GM12864 (cell line): Measurements from ENCODE around the gene STEAP3.
A peak's percentile ranks its signal among the peaks of the same experiment; 100 is the strongest.

ENCODE experiments used
- DNase-seq: peaks from one replicate; pipeline ENCODE4 v3.0.0-alpha.2; 2011; ENCODE audit warnings: low read depth
- H3K4me3 ChIP-seq: 2 replicates; pipeline ENCODE4 v1.5.1; 2011; ENCODE audit warnings: mild to moderate bottlenecking, low read depth, low read length, control low read depth
- CTCF ChIP-seq: IDR thresholded peaks from 2 replicates; pipeline ENCODE4 v1.5.1; 2011; ENCODE audit warnings: low read depth, mild to moderate bottlenecking, moderate library complexity, low read length, control low read depth, inconsistent platforms; ENCODE audit errors: missing control alignments

Gene STEAP3

GRCh38 chr2:119308793-119309330 lies 85.2 kb downstream of the STEAP3 start:
- no peak for TF ChIP-seq CTCF
- no peak overlapping the region for H3K4me3 ChIP-seq
- DNase-seq = no peak

GRCh38 chr2:119311371-119311770 lies 87.7 kb downstream of the STEAP3 start:
- peak; percentile 32 for TF ChIP-seq CTCF
- no peak for DNase-seq
- H3K4me3 ChIP-seq = no peak overlapping the region

GRCh38 chr2:119311831-119312230 lies 88.2 kb downstream of the STEAP3 start:
- no peak for DNase-seq
- H3K4me3 ChIP-seq = no peak overlapping the region
- no peak for TF ChIP-seq CTCF
